GM12892 (cell line): ENCODE measurements around the gene ARL6IP4.

Experiments used
- DNase-seq: peaks from one replicate; pipeline ENCODE4 v3.0.0; 2011; ENCODE audit not compliant: insufficient read length
- FAIRE-seq: peaks from 2 replicates; lab custom pipeline; 2011; peaks lifted over from hg19 to GRCh38; lab: Jason Lieb, UNC
- POLR2A ChIP-seq: IDR thresholded peaks from 2 replicates; pipeline ENCODE4 v1.6.1; 2011; ENCODE audit warnings: low read depth, low read length, control low read depth
- POLR2AphosphoS5 ChIP-seq: IDR thresholded peaks from 2 replicates; pipeline ENCODE4 v1.6.1; 2011; ENCODE audit warnings: low read depth, low read length, control low read depth
- TAF1 ChIP-seq: IDR thresholded peaks from 2 replicates; pipeline ENCODE4 v1.6.1; 2011; ENCODE audit warnings: low read depth, mild to moderate bottlenecking, control low read depth, low read length, borderline replicate concordance

The ARL6IP4 gene

GRCh38 chr12:122996621-122997342 is 16.3 kb downstream of the ARL6IP4 start:
- DNase-seq, result no peak
- no peak for FAIRE-seq
- no peak for TF ChIP-seq POLR2A
- TF ChIP-seq TAF1, result no peak
- no peak for TF ChIP-seq POLR2AphosphoS5

- FAIRE-seq (no peak), DNase-seq (no peak)
- no peak for TF ChIP-seq POLR2A
Observed at GRCh38 chr12:122997343-122998250, 17.1 kb downstream of the ARL6IP4 start.

- no peak for DNase-seq
- no peak for FAIRE-seq
- TF ChIP-seq POLR2AphosphoS5 (no peak), TAF1 (no peak), POLR2A (no peak)
Observed at GRCh38 chr12:122998316-122998715, 17.8 kb downstream of the ARL6IP4 start.

GRCh38 chr12:122999196-122999946 is 18.9 kb downstream of the ARL6IP4 start:
- DNase-seq (no peak), FAIRE-seq (no peak)
- TF ChIP-seq TAF1 (no peak), POLR2A (no peak), POLR2AphosphoS5 (no peak)

GRCh38 chr12:122999986-123000420 is 19.5 kb downstream of the ARL6IP4 start:
- TF ChIP-seq POLR2A (no peak), TAF1 (no peak), POLR2AphosphoS5 (no peak)
- DNase-seq (no peak), FAIRE-seq (no peak)

- TF ChIP-seq POLR2AphosphoS5 (no peak), POLR2A (no peak)
- FAIRE-seq, result no peak
- DNase-seq, result no peak
Observed at GRCh38 chr12:123000578-123000977, 20.1 kb downstream of the ARL6IP4 start.

GRCh38 chr12:123001464-123001863 is 21.0 kb downstream of the ARL6IP4 start:
- DNase-seq, result no peak
- FAIRE-seq, result no peak
- TF ChIP-seq TAF1 (no peak), POLR2A (no peak), POLR2AphosphoS5 (no peak)

GRCh38 chr12:123003257-123003656 is 22.8 kb downstream of the ARL6IP4 start:
- TF ChIP-seq TAF1 (no peak), POLR2A (no peak), POLR2AphosphoS5 (no peak)

GRCh38 chr12:123004287-123004686 is 23.8 kb downstream of the ARL6IP4 start:
- TF ChIP-seq POLR2AphosphoS5, result no peak
- TF ChIP-seq TAF1, result no peak
- no peak for TF ChIP-seq POLR2A
- DNase-seq, result no peak
- FAIRE-seq, result no peak

More at GRCh38 chr12:123003257-123003656, 22.8 kb downstream of the ARL6IP4 start:
- FAIRE-seq (no peak), DNase-seq (no peak)

- no peak for TF ChIP-seq POLR2A
- FAIRE-seq, result no peak
- no peak for DNase-seq
Observed at GRCh38 chr12:123005081-123005626, 24.7 kb downstream of the ARL6IP4 start.

- no peak for FAIRE-seq
- no peak for DNase-seq
- TF ChIP-seq POLR2A, result no peak
- TF ChIP-seq TAF1, result no peak
- no peak for TF ChIP-seq POLR2AphosphoS5
Observed at GRCh38 chr12:123006977-123007376, 26.5 kb downstream of the ARL6IP4 start.
